Naive thymus-derived CD4-positive, alpha-beta T cell (primary cell): ENCODE results near the gene ZBTB9. TPM values are rescaled to one million over a fixed set of nuclear protein-coding genes. Genes with fewer than 3 reads are reported as not detected.

Experiments
- ATAC-seq: fragments of 150-1000 bp; cut with Tn5 transposase; 2 replicates; pipeline ENCODE4 v1.10.0; 2021; ENCODE audit warnings: mild to moderate bottlenecking, moderate library complexity
- CTCF ChIA-PET: fragments of 350-600 bp; sonication (Branson Sonifier 250); formaldehyde crosslinking; loops from one replicate; lab custom pipeline; 2021; ENCODE audit warnings: antibody characterized with exemption; lab: Charles Lee
- POLR2A ChIA-PET: fragments of 350-600 bp; sonication (Branson Sonifier 250); formaldehyde crosslinking; loops from one replicate; lab custom pipeline; 2021; ENCODE audit warnings: antibody characterized with exemption, inconsistent platforms; lab: Charles Lee
- DNase-seq, 9 donors: peaks; one replicate each; pipeline versions ENCODE4 v3.0.0 to v3.0.0-alpha.2; 2020 to 2022; ENCODE audit warnings: mixed read lengths in 1 of 9
- H3K27ac ChIP-seq: one replicate; pipeline ENCODE4 v1.7.0; 2013; ENCODE audit warnings: mild to moderate bottlenecking, low read depth, low read length, moderate library complexity
- H3K27me3 ChIP-seq, 2 donors: one replicate each; pipeline ENCODE4 v1.7.0; 2013; ENCODE audit warnings: low read length in 2 of 2, mild to moderate bottlenecking in 2 of 2, moderate library complexity in 2 of 2; ENCODE audit not compliant: control insufficient read depth in 2 of 2, insufficient read depth in 2 of 2
- H3K36me3 ChIP-seq, 3 experiments: 1 replicate in 2 of 3; 2 replicates in 1 of 3; pipeline ENCODE4 v1.7.0; 2013; ENCODE audit warnings: low read length in 3 of 3, mild to moderate bottlenecking in 3 of 3, moderate library complexity in 1 of 3; ENCODE audit not compliant: insufficient read depth in 3 of 3, control insufficient read depth in 2 of 3
- H3K4me1 ChIP-seq, 2 donors: one replicate each; pipeline ENCODE4 v1.7.0; 2013; ENCODE audit warnings: low read length in 2 of 2, mild to moderate bottlenecking in 2 of 2, moderate library complexity in 1 of 2; ENCODE audit not compliant: control insufficient read depth in 2 of 2, insufficient read depth in 2 of 2
- H3K4me3 ChIP-seq: 2 replicates; pipeline ENCODE4 v1.7.0; 2013; ENCODE audit warnings: mild to moderate bottlenecking, low read length
- H3K9me3 ChIP-seq, 3 experiments: 1 replicate in 2 of 3; 2 replicates in 1 of 3; pipeline ENCODE4 v1.7.0; 2013; ENCODE audit warnings: low read length in 3 of 3; ENCODE audit not compliant: control insufficient read depth in 2 of 3
- H3K27ac Mint-ChIP-seq, 9 donors: one replicate each; pipeline ENCODE4 v1.8.0; 2020 to 2022; ENCODE audit warnings: mixed read lengths in 9 of 9, mild to moderate bottlenecking in 8 of 9, moderate library complexity in 5 of 9, inconsistent platforms in 2 of 9
- H3K27me3 Mint-ChIP-seq, 5 donors: one replicate each; pipeline ENCODE4 v1.8.0; 2021 to 2022; ENCODE audit warnings: mixed read lengths in 5 of 5, mild to moderate bottlenecking in 1 of 5
- H3K36me3 Mint-ChIP-seq, 5 donors: one replicate each; pipeline ENCODE4 v1.8.0; 2020 to 2022; ENCODE audit warnings: mixed read lengths in 5 of 5, mild to moderate bottlenecking in 3 of 5, inconsistent platforms in 1 of 5
- H3K4me1 Mint-ChIP-seq, 7 donors: one replicate each; pipeline ENCODE4 v1.8.0; 2020 to 2022; ENCODE audit warnings: mixed read lengths in 7 of 7, mild to moderate bottlenecking in 3 of 7, inconsistent platforms in 1 of 7
- H3K4me3 Mint-ChIP-seq, 10 donors: one replicate each; pipeline ENCODE4 v1.8.0; 2020 to 2022; ENCODE audit warnings: mild to moderate bottlenecking in 10 of 10, mixed read lengths in 10 of 10, moderate library complexity in 6 of 10, inconsistent platforms in 2 of 10
- H3K9me3 Mint-ChIP-seq, 11 donors: one replicate each; pipeline ENCODE4 v1.8.0; 2020 to 2022; ENCODE audit warnings: mixed read lengths in 11 of 11, mild to moderate bottlenecking in 4 of 11, inconsistent platforms in 1 of 11, moderate library complexity in 1 of 11
- intact Hi-C, 2 donors: fragments of 100-400 bp; cut with micrococcal nuclease; formaldehyde crosslinking; loops; one replicate each; pipeline ENCODE4 v1.15.1; 2023
- polyA plus RNA-seq, 2 donors: library from polyadenylated mRNA; unstranded; fragments of 300-500 nt; fragmentation: Illumina TruSeq; gene quantifications; one replicate each; pipeline ENCODE4 v1.2.3, GENCODE V29; 2021
- total RNA-seq, 6 experiments: library from RNA in 5 of 6; stranded (reverse) in 5 of 6; gene quantifications; 1 replicate in 5 of 6; 2 replicates in 1 of 6; pipeline ENCODE4 v1.2.3 and lab custom pipeline; 2021 to 2026

The ZBTB9 gene
- total and polyA plus RNA-seq, 7 experiments from 2014 or later, result 3.3 to 15.2 (median 9.8) TPM

- ChIA-PET CTCF (interaction anchor here (0.6 to 3.3 kb wide), 3 partner anchors 10 to 82 kb away, joined by 5 to 9 read pairs (median 7); no protein-coding TSS in a partner anchor), POLR2A (interaction anchor here (0.5 to 3.5 kb wide), 17 partner anchors 9 to 178 kb away, joined by 3 to 29 read pairs (median 5); partner anchors contain the start of genes B3GALT4, CUTA, PFDN6 and RPS18)
- H3K4me3 ChIP-seq, result peak overlapping the region; percentile 75
- H3K27me3 ChIP-seq, result no peaks in the 10 kb centered on the region
- Mint-ChIP-seq H3K36me3 (peaks cover 0 to 31% (median 4%) of the 10 kb centered on the region in 5 donors), H3K27ac (peak overlapping the region; percentile 88 to 99 (median 95)), H3K4me3 (peak overlapping the region; percentile 84 to 98 (median 95)), H3K9me3 (no peaks in the 10 kb centered on the region), H3K27me3 (no peaks in the 10 kb centered on the region), H3K4me1 (peaks cover 71 to 85% (median 76%) of the 10 kb centered on the region in 7 donors)
- intact Hi-C loops, result loop anchor here (1.0 to 10.0 kb wide), 12 partner anchors 9 to 1250 kb away; partner anchors contain the start of genes CUTA (in 2 of the 2), RGL2 (in 2 of the 2), AGPAT1 (in 1 of the 2) and ITPR3 (in 1 of the 2)
- peak; percentile 33 for ATAC-seq
- H3K4me1 ChIP-seq, result peaks cover 48 to 51% of the 10 kb centered on the region in 2 donors
- peak in 7 of 9 donors; percentile 33 to 79 (median 52) for DNase-seq
- H3K36me3 ChIP-seq, result no peaks in the 10 kb centered on the region
- H3K9me3 ChIP-seq, result no peaks in the 10 kb centered on the region
- peak overlapping the region; percentile 88 for H3K27ac ChIP-seq
These were observed 27.5 kb upstream of the ZBTB9 start for GRCh38 chr6:33426590-33427511.

GRCh38 chr6:33427585-33428223, 26.7 kb upstream of the ZBTB9 start:
- H3K27me3 Mint-ChIP-seq, result no peaks in the 10 kb centered on the region
- H3K27me3 ChIP-seq, result no peaks in the 10 kb centered on the region
- ATAC-seq (peak; percentile 39), DNase-seq (peak; percentile 47 to 72 (median 56))
- H3K27ac Mint-ChIP-seq, result peak overlapping the region; percentile 88 to 99 (median 96)
- H3K9me3 Mint-ChIP-seq, result no peaks in the 10 kb centered on the region
- H3K4me3 ChIP-seq, result peak overlapping the region; percentile 75
- peaks cover 71 to 87% (median 81%) of the 10 kb centered on the region in 7 donors for H3K4me1 Mint-ChIP-seq
- peak overlapping the region; percentile 88 for H3K27ac ChIP-seq
- H3K36me3 ChIP-seq, result peaks cover 0 to 2% (median 0%) of the 10 kb centered on the region in 3 experiments
- intact Hi-C loops, result loop anchor here (1.0 to 10.0 kb wide), 10 partner anchors 53 to 1250 kb away; partner anchors contain the start of genes RGL2 (in 2 of the 2), AGPAT1 (in 1 of the 2), ITPR3 (in 1 of the 2) and RNF5 (in 1 of the 2)
- ChIA-PET POLR2A (interaction anchor here (2.8 kb wide), 1 partner anchor 267 kb away, joined by 5 read pairs; no protein-coding TSS in a partner anchor), CTCF (no interaction called here)
- H3K9me3 ChIP-seq, result no peaks in the 10 kb centered on the region
- H3K36me3 Mint-ChIP-seq, result peaks cover 0 to 33% (median 4%) of the 10 kb centered on the region in 5 donors
- peaks cover 51 to 56% of the 10 kb centered on the region in 2 donors for H3K4me1 ChIP-seq
- peak overlapping the region; percentile 84 to 98 (median 95) for H3K4me3 Mint-ChIP-seq

- no peaks in the 10 kb centered on the region for H3K9me3 Mint-ChIP-seq
- H3K4me3 Mint-ChIP-seq, result peak overlapping the region; percentile 86 to 98 (median 92)
- H3K27me3 Mint-ChIP-seq, result no peaks in the 10 kb centered on the region
- H3K27me3 ChIP-seq, result no peaks in the 10 kb centered on the region
- peaks cover 70 to 87% (median 83%) of the 10 kb centered on the region in 7 donors for H3K4me1 Mint-ChIP-seq
- H3K9me3 ChIP-seq, result no peaks in the 10 kb centered on the region
- H3K27ac Mint-ChIP-seq, result peak overlapping the region; percentile 81 to 98 (median 96)
- DNase-seq (peak in 5 of 9 donors; percentile 40 to 52 (median 50)), ATAC-seq (no peak)
- CTCF ChIA-PET, result interaction anchor here (1.1 to 1.3 kb wide), 4 partner anchors 10 to 83 kb away, joined by 3 to 6 read pairs (median 4); partner anchors contain the start of genes CUTA and ZBTB9
- peak overlapping the region; percentile 88 for H3K27ac ChIP-seq
- peak overlapping the region; percentile 71 for H3K4me3 ChIP-seq
- H3K4me1 ChIP-seq, result peaks cover 51 to 59% of the 10 kb centered on the region in 2 donors
- peaks cover 0 to 31% (median 3%) of the 10 kb centered on the region in 5 donors for H3K36me3 Mint-ChIP-seq
- POLR2A ChIA-PET, result interaction anchor here (0.7 to 4.4 kb wide), 11 partner anchors 11 to 266 kb away, joined by 3 to 61 read pairs (median 5); partner anchors contain the start of genes B3GALT4, BAK1, CUTA and PHF1
- peaks cover 0 to 4% (median 0%) of the 10 kb centered on the region in 3 experiments for H3K36me3 ChIP-seq
- intact Hi-C loops, result loop anchor here (2.0 to 10.0 kb wide), 8 partner anchors 52 to 1251 kb away; partner anchors contain the start of genes RGL2 (in 2 of the 2), AGPAT1 (in 1 of the 2), ITPR3 (in 1 of the 2) and RNF5 (in 1 of the 2)
These were observed 26.0 kb upstream of the ZBTB9 start for GRCh38 chr6:33428224-33428965.

GRCh38 chr6:33428966-33429749, 25.2 kb upstream of the ZBTB9 start:
- peak overlapping the region; percentile 81 to 98 (median 96) for H3K27ac Mint-ChIP-seq
- ChIA-PET CTCF (interaction anchor here (0.6 to 1.3 kb wide), 8 partner anchors 11 to 111 kb away, joined by 3 to 6 read pairs (median 3); partner anchors contain the start of genes CUTA, KIFC1, ZBTB22 and ZBTB9), POLR2A (interaction anchor here (0.7 to 4.4 kb wide), 17 partner anchors 11 to 282 kb away, joined by 3 to 61 read pairs (median 6); partner anchors contain the start of genes B3GALT4, BAK1, CUTA and ITPR3)
- peaks cover 69 to 84% (median 79%) of the 10 kb centered on the region in 7 donors for H3K4me1 Mint-ChIP-seq
- no peaks in the 10 kb centered on the region for H3K27me3 ChIP-seq
- H3K36me3 ChIP-seq, result peaks cover 0 to 4% (median 0%) of the 10 kb centered on the region in 3 experiments
- peak overlapping the region; percentile 86 to 98 (median 92) for H3K4me3 Mint-ChIP-seq
- peak overlapping the region; percentile 71 for H3K4me3 ChIP-seq
- peaks cover 51 to 59% of the 10 kb centered on the region in 2 donors for H3K4me1 ChIP-seq
- ATAC-seq (no peak), DNase-seq (no peak)
- peaks cover 0 to 27% (median 0%) of the 10 kb centered on the region in 5 donors for H3K36me3 Mint-ChIP-seq
- intact Hi-C loops, result loop anchor here (2.0 to 10.0 kb wide), 8 partner anchors 52 to 1252 kb away; partner anchors contain the start of genes RGL2 (in 2 of the 2), AGPAT1 (in 1 of the 2), ITPR3 (in 1 of the 2) and RNF5 (in 1 of the 2)
- H3K27ac ChIP-seq, result peak overlapping the region; percentile 88
- no peaks in the 10 kb centered on the region for H3K9me3 ChIP-seq
- H3K9me3 Mint-ChIP-seq, result no peaks in the 10 kb centered on the region
- H3K27me3 Mint-ChIP-seq, result no peaks in the 10 kb centered on the region

GRCh38 chr6:33429750-33430052, 24.7 kb upstream of the ZBTB9 start:
- H3K36me3 Mint-ChIP-seq, result peaks cover 0 to 22% (median 0%) of the 10 kb centered on the region in 5 donors
- ATAC-seq, result no peak
- Histone ChIP-seq H3K27ac (peak overlapping the region; percentile 88), H3K27me3 (no peaks in the 10 kb centered on the region), H3K4me1 (peaks cover 49 to 58% of the 10 kb centered on the region in 2 donors), H3K4me3 (peak overlapping the region; percentile 71), H3K9me3 (no peaks in the 10 kb centered on the region), H3K36me3 (peaks cover 0 to 4% (median 0%) of the 10 kb centered on the region in 3 experiments)
- peak in 6 of 9 donors; percentile 48 to 70 (median 58) for DNase-seq
- intact Hi-C loops, result loop anchor here (2.0 to 10.0 kb wide), 8 partner anchors 51 to 1252 kb away; partner anchors contain the start of genes RGL2 (in 2 of the 2), AGPAT1 (in 1 of the 2), ITPR3 (in 1 of the 2) and RNF5 (in 1 of the 2)
- peaks cover 66 to 80% (median 73%) of the 10 kb centered on the region in 7 donors for H3K4me1 Mint-ChIP-seq
- POLR2A ChIA-PET, result interaction anchor here (1.0 to 4.4 kb wide), 16 partner anchors 12 to 458 kb away, joined by 3 to 61 read pairs (median 7); partner anchors contain the start of genes BAK1, CUTA, ITPR3 and PHF1
- H3K27ac Mint-ChIP-seq, result peak overlapping the region; percentile 81 to 98 (median 96)
- peak overlapping the region; percentile 86 to 98 (median 92) for H3K4me3 Mint-ChIP-seq
- H3K9me3 Mint-ChIP-seq, result no peaks in the 10 kb centered on the region
- H3K27me3 Mint-ChIP-seq, result no peaks in the 10 kb centered on the region
- CTCF ChIA-PET, result interaction anchor here (0.6 to 1.6 kb wide), 6 partner anchors 16 to 150 kb away, joined by 3 to 6 read pairs (median 3); partner anchors contain the start of genes BAK1, ZBTB22 and ZBTB9
